ENCODE measurements around the gene TUNAR. TPM values are rescaled to one million over a fixed set of nuclear protein-coding genes. Genes with fewer than 3 reads are reported as not detected.

Gene TUNAR
- total RNA-seq, 1 experiment from 2014 or later, result 0.10 TPM

DNA sequence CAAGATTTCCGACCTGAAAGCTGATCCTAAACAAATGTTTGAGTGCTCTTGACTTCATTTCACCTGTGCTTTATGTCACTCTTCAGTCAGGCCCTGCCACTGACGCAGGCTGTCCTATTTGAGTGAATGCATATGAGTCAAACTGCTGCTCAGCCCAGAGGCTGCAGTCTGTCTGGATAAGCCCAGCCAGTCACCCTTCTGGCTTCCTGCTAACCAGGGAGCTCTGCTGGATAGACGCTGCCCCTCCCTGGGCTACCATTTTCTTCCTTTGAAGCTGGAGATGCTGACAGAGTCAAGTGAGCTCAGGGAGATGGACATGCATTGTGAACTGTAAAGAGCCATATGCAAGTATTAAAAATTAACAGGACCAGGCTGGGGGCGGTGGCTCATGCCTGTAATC, 5.1 kb upstream of the TUNAR start:
- intact Hi-C loops (cut with micrococcal nuclease; ENCODE audit: unreplicated experiment), result no loop called here
- H3K36me3 ChIP-seq (ENCODE audit: control insufficient read depth, insufficient read depth, low read length), result no peaks in the 10 kb centered on the region
- POLR2A ChIA-PET, result no interaction called here
- no peaks in the 10 kb centered on the region for H3K4me1 ChIP-seq (ENCODE audit: control insufficient read depth, insufficient read depth, low read length)
- no peak overlapping the region for H3K27ac ChIP-seq (ENCODE audit: low read length)
- CTCF ChIA-PET, result no interaction called here
- H3K9me3 ChIP-seq (ENCODE audit: control insufficient read depth, insufficient read depth, low read depth, low read length), result no peaks in the 10 kb centered on the region
- no peak for ATAC-seq
- TF ChIP-seq SIN3A (IDR thresholded peaks at IDR 0.05; ENCODE audit: borderline replicate concordance, insufficient read depth, low read depth, low read length) (no peak), TCF7L2 (IDR thresholded peaks at IDR 0.05; ENCODE audit: low read depth, low read length) (no peak), POLR2AphosphoS5 (IDR thresholded peaks at IDR 0.05; ENCODE audit: low read depth, low read length) (no peak)
- TF ChIP-seq, protein P1, sequence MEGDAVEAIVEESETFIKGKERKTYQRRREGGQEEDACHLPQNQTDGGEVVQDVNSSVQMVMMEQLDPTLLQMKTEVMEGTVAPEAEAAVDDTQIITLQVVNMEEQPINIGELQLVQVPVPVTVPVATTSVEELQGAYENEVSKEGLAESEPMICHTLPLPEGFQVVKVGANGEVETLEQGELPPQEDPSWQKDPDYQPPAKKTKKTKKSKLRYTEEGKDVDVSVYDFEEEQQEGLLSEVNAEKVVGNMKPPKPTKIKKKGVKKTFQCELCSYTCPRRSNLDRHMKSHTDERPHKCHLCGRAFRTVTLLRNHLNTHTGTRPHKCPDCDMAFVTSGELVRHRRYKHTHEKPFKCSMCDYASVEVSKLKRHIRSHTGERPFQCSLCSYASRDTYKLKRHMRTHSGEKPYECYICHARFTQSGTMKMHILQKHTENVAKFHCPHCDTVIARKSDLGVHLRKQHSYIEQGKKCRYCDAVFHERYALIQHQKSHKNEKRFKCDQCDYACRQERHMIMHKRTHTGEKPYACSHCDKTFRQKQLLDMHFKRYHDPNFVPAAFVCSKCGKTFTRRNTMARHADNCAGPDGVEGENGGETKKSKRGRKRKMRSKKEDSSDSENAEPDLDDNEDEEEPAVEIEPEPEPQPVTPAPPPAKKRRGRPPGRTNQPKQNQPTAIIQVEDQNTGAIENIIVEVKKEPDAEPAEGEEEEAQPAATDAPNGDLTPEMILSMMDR (IDR thresholded peaks at IDR 0.05), result no peak
- TF ChIP-seq, protein P2, sequence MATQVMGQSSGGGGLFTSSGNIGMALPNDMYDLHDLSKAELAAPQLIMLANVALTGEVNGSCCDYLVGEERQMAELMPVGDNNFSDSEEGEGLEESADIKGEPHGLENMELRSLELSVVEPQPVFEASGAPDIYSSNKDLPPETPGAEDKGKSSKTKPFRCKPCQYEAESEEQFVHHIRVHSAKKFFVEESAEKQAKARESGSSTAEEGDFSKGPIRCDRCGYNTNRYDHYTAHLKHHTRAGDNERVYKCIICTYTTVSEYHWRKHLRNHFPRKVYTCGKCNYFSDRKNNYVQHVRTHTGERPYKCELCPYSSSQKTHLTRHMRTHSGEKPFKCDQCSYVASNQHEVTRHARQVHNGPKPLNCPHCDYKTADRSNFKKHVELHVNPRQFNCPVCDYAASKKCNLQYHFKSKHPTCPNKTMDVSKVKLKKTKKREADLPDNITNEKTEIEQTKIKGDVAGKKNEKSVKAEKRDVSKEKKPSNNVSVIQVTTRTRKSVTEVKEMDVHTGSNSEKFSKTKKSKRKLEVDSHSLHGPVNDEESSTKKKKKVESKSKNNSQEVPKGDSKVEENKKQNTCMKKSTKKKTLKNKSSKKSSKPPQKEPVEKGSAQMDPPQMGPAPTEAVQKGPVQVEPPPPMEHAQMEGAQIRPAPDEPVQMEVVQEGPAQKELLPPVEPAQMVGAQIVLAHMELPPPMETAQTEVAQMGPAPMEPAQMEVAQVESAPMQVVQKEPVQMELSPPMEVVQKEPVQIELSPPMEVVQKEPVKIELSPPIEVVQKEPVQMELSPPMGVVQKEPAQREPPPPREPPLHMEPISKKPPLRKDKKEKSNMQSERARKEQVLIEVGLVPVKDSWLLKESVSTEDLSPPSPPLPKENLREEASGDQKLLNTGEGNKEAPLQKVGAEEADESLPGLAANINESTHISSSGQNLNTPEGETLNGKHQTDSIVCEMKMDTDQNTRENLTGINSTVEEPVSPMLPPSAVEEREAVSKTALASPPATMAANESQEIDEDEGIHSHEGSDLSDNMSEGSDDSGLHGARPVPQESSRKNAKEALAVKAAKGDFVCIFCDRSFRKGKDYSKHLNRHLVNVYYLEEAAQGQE (IDR thresholded peaks at IDR 0.05; ENCODE audit: insufficient read depth in 1 of 2, low read depth in 2 of 2, low read length in 1 of 2), result no peak
- no TSS peak for BruUV-seq (replicated peaks)
- in situ Hi-C loops (cut with HindIII; ENCODE audit: low pct_unique_long_range_greater_than_20kb, low sequenced_read_pairs), result no loop called here
- DNase-seq (ENCODE audit: low read depth, low spot score), result no peak
- H3K4me3 ChIP-seq (ENCODE audit: low read depth in 2 of 2, low read length in 2 of 2), result no peak overlapping the region
- peaks cover 5% of the 10 kb centered on the region; the same call in 1 of the 2 replicates for H3K27me3 ChIP-seq (ENCODE audit: control insufficient read depth, insufficient read depth, low read length)

DNA sequence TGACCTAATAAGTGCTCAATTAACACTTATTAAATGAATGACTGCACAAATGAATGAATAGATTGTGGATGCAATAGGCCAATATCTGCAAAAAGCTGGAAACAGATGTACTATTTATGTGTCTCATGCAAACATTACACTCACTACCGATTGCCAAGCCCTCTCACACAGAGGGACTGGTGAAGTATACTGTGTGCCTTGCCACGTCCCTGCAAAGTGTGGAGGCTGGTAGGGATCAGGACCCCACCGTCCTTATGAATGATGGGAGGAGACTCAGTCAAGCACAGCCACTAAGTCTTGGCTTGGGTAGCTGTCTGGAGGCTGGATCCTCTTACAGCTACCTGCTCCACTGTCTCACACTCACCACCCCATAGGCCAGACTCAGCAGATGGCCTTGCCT, 3.9 kb upstream of the TUNAR start:
- H3K9me3 ChIP-seq (ENCODE audit: control insufficient read depth, insufficient read depth, low read depth, low read length), result no peaks in the 10 kb centered on the region
- intact Hi-C loops (cut with micrococcal nuclease; ENCODE audit: unreplicated experiment), result no loop called here
- in situ Hi-C loops (cut with HindIII; ENCODE audit: low pct_unique_long_range_greater_than_20kb, low sequenced_read_pairs), result no loop called here
- H3K4me3 ChIP-seq (ENCODE audit: low read depth in 2 of 2, low read length in 2 of 2), result no peak overlapping the region
- H3K27ac ChIP-seq (ENCODE audit: low read length), result no peak overlapping the region
- H3K36me3 ChIP-seq (ENCODE audit: control insufficient read depth, insufficient read depth, low read length), result no peaks in the 10 kb centered on the region
- CTCF ChIA-PET, result no interaction called here
- no peak for DNase-seq (ENCODE audit: low read depth, low spot score)
- peaks cover 2% of the 10 kb centered on the region; the same call in 1 of the 2 replicates for H3K27me3 ChIP-seq (ENCODE audit: control insufficient read depth, insufficient read depth, low read length)
- POLR2A ChIA-PET, result no interaction called here
- TF ChIP-seq TCF7L2 (IDR thresholded peaks at IDR 0.05; ENCODE audit: low read depth, low read length) (no peak), SIN3A (IDR thresholded peaks at IDR 0.05; ENCODE audit: borderline replicate concordance, insufficient read depth, low read depth, low read length) (no peak), POLR2AphosphoS5 (IDR thresholded peaks at IDR 0.05; ENCODE audit: low read depth, low read length) (no peak)
- TF ChIP-seq, protein P2 (IDR thresholded peaks at IDR 0.05; ENCODE audit: insufficient read depth in 1 of 2, low read depth in 2 of 2, low read length in 1 of 2), result no peak
- TF ChIP-seq, protein P1 (IDR thresholded peaks at IDR 0.05), result no peak
- no TSS peak for BruUV-seq (replicated peaks)
- no peak for ATAC-seq
- H3K4me1 ChIP-seq (ENCODE audit: control insufficient read depth, insufficient read depth, low read length), result no peaks in the 10 kb centered on the region
